CD4-positive, alpha-beta T cell (primary cell): ENCODE results near the gene PIK3AP1. TPM values are rescaled to one million over a fixed set of nuclear protein-coding genes. Genes with fewer than 3 reads are reported as not detected.

ENCODE experiments used
- ATAC-seq: fragments of 200-7000 bp; cut with Tn5 transposase; one replicate; pipeline ENCODE4 v1.10.0; 2022; ENCODE audit warnings: mild to moderate bottlenecking; ENCODE audit not compliant: poor library complexity
- CTCF ChIA-PET: fragments of 350-600 bp; sonication (Branson Sonifier 250); formaldehyde crosslinking; loops from one replicate; lab custom pipeline; 2021; ENCODE audit warnings: antibody characterized with exemption, inconsistent platforms; lab: Charles Lee
- POLR2A ChIA-PET: fragments of 350-600 bp; sonication (Branson Sonifier 250); formaldehyde crosslinking; loops from one replicate; lab custom pipeline; 2021; ENCODE audit warnings: antibody characterized with exemption, inconsistent platforms; lab: Charles Lee
- DNase-seq, 14 experiments: peaks; one replicate each; pipeline ENCODE4 v3.0.0-alpha.2; 2013 to 2020; ENCODE audit warnings: mixed read lengths in 2 of 14
- H3K27ac ChIP-seq, 2 donors: one replicate each; pipeline versions ENCODE4 v1.5.1 to v1.7.0; 2013; ENCODE audit warnings: low read length in 2 of 2, low read depth in 1 of 2, mild to moderate bottlenecking in 1 of 2
- H3K27me3 ChIP-seq, 2 experiments: 1 replicate in 1 of 2; 2 replicates in 1 of 2; pipeline versions ENCODE4 v1.6.1 to v1.7.0; 2013; ENCODE audit warnings: low read length in 2 of 2, control low read depth in 1 of 2, mild to moderate bottlenecking in 1 of 2, moderate library complexity in 1 of 2; ENCODE audit not compliant: insufficient read depth in 2 of 2, control insufficient read depth in 1 of 2
- H3K36me3 ChIP-seq: one replicate; pipeline ENCODE4 v1.6.1; 2013; ENCODE audit warnings: low read length, control low read depth; ENCODE audit not compliant: insufficient read depth
- H3K4me1 ChIP-seq: one replicate; pipeline ENCODE4 v1.6.1; 2013; ENCODE audit warnings: low read length, control low read depth; ENCODE audit not compliant: insufficient read depth
- H3K4me3 ChIP-seq: one replicate; pipeline ENCODE4 v1.5.1; 2013; ENCODE audit warnings: mild to moderate bottlenecking, low read length, moderate library complexity
- H3K9me3 ChIP-seq, 2 experiments: 1 replicate in 1 of 2; 2 replicates in 1 of 2; pipeline versions ENCODE4 v1.6.1 to v1.7.0; 2013; ENCODE audit warnings: low read length in 2 of 2, mild to moderate bottlenecking in 2 of 2, control low read depth in 1 of 2, moderate library complexity in 1 of 2; ENCODE audit not compliant: control insufficient read depth in 1 of 2, insufficient read depth in 1 of 2
- H3K27ac Mint-ChIP-seq: one replicate; pipeline ENCODE4 v1.8.0; 2020; ENCODE audit warnings: mixed read lengths
- H3K27me3 Mint-ChIP-seq: one replicate; pipeline ENCODE4 v1.8.0; 2021; ENCODE audit warnings: mixed read lengths
- H3K36me3 Mint-ChIP-seq: one replicate; pipeline ENCODE4 v1.8.0; 2021; ENCODE audit warnings: low read depth, mixed read lengths
- H3K4me1 Mint-ChIP-seq: one replicate; pipeline ENCODE4 v1.8.0; 2021; ENCODE audit warnings: low read depth, mixed read lengths
- H3K4me3 Mint-ChIP-seq: one replicate; pipeline ENCODE4 v1.8.0; 2020; ENCODE audit warnings: mild to moderate bottlenecking, mixed read lengths
- H3K9me3 Mint-ChIP-seq: one replicate; pipeline ENCODE4 v1.8.0; 2020; ENCODE audit warnings: mixed read lengths
- CTCF ChIP-seq: fragments of 200-600 bp; IDR thresholded peaks from one replicate; pipeline ENCODE4 v1.8.0; 2022; ENCODE audit warnings: antibody characterized with exemption, mild to moderate bottlenecking
- intact Hi-C, 2 experiments: fragments of 100-400 bp; cut with DNase I in 1 of 2; cut with micrococcal nuclease in 1 of 2; formaldehyde crosslinking; loops; one replicate each; pipeline versions ENCODE4 v1.15.1 to v1.9.0; 2023 to 2025; cut with DNase I, micrococcal nuclease
- total RNA-seq, 174 experiments: library from RNA in 2 of 174; stranded (reverse) in 2 of 174; gene quantifications; one replicate each; pipeline ENCODE4 v1.2.3 and lab custom pipeline; 2021 to 2026

PIK3AP1 gene
- total RNA-seq, 2 experiments from 2014 or later, result 0.58 to 0.59 TPM

- intact Hi-C loops, result loop anchor here (1.0 to 5.0 kb wide), 4 partner anchors 65 to 445 kb away; no protein-coding TSS in a partner anchor
- no peak overlapping the region for H3K4me3 Mint-ChIP-seq
- peak; percentile 94 for ATAC-seq
- peaks cover 3% of the 10 kb centered on the region for H3K4me1 ChIP-seq
- no peaks in the 10 kb centered on the region for H3K9me3 ChIP-seq
- H3K36me3 Mint-ChIP-seq, result no peaks in the 10 kb centered on the region
- no peaks in the 10 kb centered on the region for H3K36me3 ChIP-seq
- peak; percentile 95 for TF ChIP-seq CTCF
- peaks cover 4% of the 10 kb centered on the region for H3K27me3 Mint-ChIP-seq
- H3K27ac Mint-ChIP-seq, result no peak overlapping the region
- H3K27me3 ChIP-seq, result no peaks in the 10 kb centered on the region
- DNase-seq, result peak; percentile 61 to 83 (median 70)
- H3K4me3 ChIP-seq, result no peak overlapping the region
- ChIA-PET CTCF (no interaction called here), POLR2A (no interaction called here)
- H3K4me1 Mint-ChIP-seq, result no peaks in the 10 kb centered on the region
- H3K27ac ChIP-seq, result no peak overlapping the region
- H3K9me3 Mint-ChIP-seq, result no peaks in the 10 kb centered on the region
These were observed 45.3 kb upstream of the PIK3AP1 start for GRCh38 chr10:96765406-96766240.

GRCh38 chr10:96764425-96765060 is 44.2 kb upstream of the PIK3AP1 start:
- Mint-ChIP-seq H3K36me3 (no peaks in the 10 kb centered on the region), H3K4me1 (no peaks in the 10 kb centered on the region), H3K9me3 (no peaks in the 10 kb centered on the region), H3K27ac (no peak overlapping the region), H3K27me3 (peaks cover 4% of the 10 kb centered on the region), H3K4me3 (no peak overlapping the region)
- Histone ChIP-seq H3K9me3 (no peaks in the 10 kb centered on the region), H3K36me3 (no peaks in the 10 kb centered on the region), H3K27ac (no peak overlapping the region), H3K4me1 (peaks cover 3% of the 10 kb centered on the region), H3K4me3 (no peak overlapping the region), H3K27me3 (no peaks in the 10 kb centered on the region)
- no peak for ATAC-seq
- DNase-seq, result peak in 1 of 14 experiments; percentile 7
- ChIA-PET POLR2A (no interaction called here), CTCF (interaction anchor here (0.6 kb wide), 1 partner anchor 254 kb away, joined by 3 read pairs; no protein-coding TSS in a partner anchor)
- TF ChIP-seq CTCF, result no peak
- intact Hi-C loops, result loop anchor here (1.0 to 5.0 kb wide), 4 partner anchors 66 to 446 kb away; no protein-coding TSS in a partner anchor

GRCh38 chr10:96758423-96758822 is 38.1 kb upstream of the PIK3AP1 start:
- H3K4me1 ChIP-seq, result no peaks in the 10 kb centered on the region
- intact Hi-C loops, result no loop called here
- peak in 3 of 14 experiments; percentile 23 to 34 (median 30) for DNase-seq
- ATAC-seq, result no peak
- TF ChIP-seq CTCF, result no peak
- H3K4me3 Mint-ChIP-seq, result no peak overlapping the region
- CTCF ChIA-PET, result no interaction called here
- no peaks in the 10 kb centered on the region for H3K27me3 Mint-ChIP-seq
- no peaks in the 10 kb centered on the region for H3K27me3 ChIP-seq
- POLR2A ChIA-PET, result no interaction called here
- no peaks in the 10 kb centered on the region for H3K36me3 Mint-ChIP-seq
- H3K4me3 ChIP-seq, result no peak overlapping the region
- H3K27ac Mint-ChIP-seq, result no peak overlapping the region
- H3K9me3 ChIP-seq, result no peaks in the 10 kb centered on the region
- H3K36me3 ChIP-seq, result no peaks in the 10 kb centered on the region
- no peak overlapping the region for H3K27ac ChIP-seq
- H3K9me3 Mint-ChIP-seq, result no peaks in the 10 kb centered on the region
- no peaks in the 10 kb centered on the region for H3K4me1 Mint-ChIP-seq
